Measurements from ENCODE around the gene CST4.

- TF ChIP-seq CTCF (IDR thresholded peaks at IDR 0.05 in 8 of 11, conservative IDR thresholded peaks at IDR 0.05 in 3 of 11) (no peak), POLR2A (IDR thresholded peaks at IDR 0.05) (no peak), POLR2AphosphoS5 (IDR thresholded peaks at IDR 0.05) (no peak)
Observed at GRCh38 chr20:23669327-23669726, 19.5 kb downstream of the CST4 start.
